ENCODE results near the gene NPEPL1.

Gene NPEPL1

GRCh38 chr20:58700823-58701222, 8.2 kb downstream of the NPEPL1 start:
- ATAC-seq = no peak
- no peak for DNase-seq

- DNase-seq = no peak
- ATAC-seq = no peak
These were observed 9.0 kb downstream of the NPEPL1 start for GRCh38 chr20:58701431-58702160.

GRCh38 chr20:58702161-58702510, 9.5 kb downstream of the NPEPL1 start:
- DNase-seq (no peak), ATAC-seq (no peak)

GRCh38 chr20:58702859-58703648, 10.5 kb downstream of the NPEPL1 start:
- DNase-seq = peak; percentile 4

GRCh38 chr20:58703765-58704371, 11.3 kb downstream of the NPEPL1 start:
- no peak for ATAC-seq
- peak; percentile 0 for DNase-seq

More at GRCh38 chr20:58702859-58703648, 10.5 kb downstream of the NPEPL1 start:
- no peak for ATAC-seq

GRCh38 chr20:58705208-58705926, 12.8 kb downstream of the NPEPL1 start:
- no peak for ATAC-seq
- DNase-seq = peak; percentile 1

GRCh38 chr20:58706150-58706892, 13.7 kb downstream of the NPEPL1 start:
- DNase-seq (no peak), ATAC-seq (no peak)

GRCh38 chr20:58706975-58707681, 14.5 kb downstream of the NPEPL1 start:
- DNase-seq (peak; percentile 0), ATAC-seq (no peak)

- DNase-seq (no peak), ATAC-seq (no peak)
These were observed 15.2 kb downstream of the NPEPL1 start for GRCh38 chr20:58707770-58708169.

- DNase-seq = no peak
- ATAC-seq = no peak
These were observed 15.8 kb downstream of the NPEPL1 start for GRCh38 chr20:58708246-58708931.

- ATAC-seq = no peak
These were observed 16.6 kb downstream of the NPEPL1 start for GRCh38 chr20:58709013-58709702.

GRCh38 chr20:58709703-58710039, 17.1 kb downstream of the NPEPL1 start:
- ATAC-seq (no peak), DNase-seq (no peak)

More at GRCh38 chr20:58709013-58709702, 16.6 kb downstream of the NPEPL1 start:
- no peak for DNase-seq

GRCh38 chr20:58710481-58711265, 18.1 kb downstream of the NPEPL1 start:
- DNase-seq (no peak), ATAC-seq (no peak)

- no peak for ATAC-seq
- no peak for DNase-seq
These were observed 18.9 kb downstream of the NPEPL1 start for GRCh38 chr20:58711266-58712051.

- ATAC-seq = no peak
These were observed 19.7 kb downstream of the NPEPL1 start for GRCh38 chr20:58712151-58712791.

GRCh38 chr20:58712806-58713731, 20.5 kb downstream of the NPEPL1 start:
- ATAC-seq (no peak), DNase-seq (peak; percentile 1)

More at GRCh38 chr20:58712151-58712791, 19.7 kb downstream of the NPEPL1 start:
- peak; percentile 1 for DNase-seq

Data from stimulated activated naive CD8-positive, alpha-beta T cell treated with anti-CD3 and anti-CD28 coated beads, Interleukin-15, Interleukin-2, amounts not matched to agents 100 U/mL and 50 U/mL, for 24 hours (primary cell).